ENCODE results near the gene ARHGAP20. TPM values are rescaled to one million over a fixed set of nuclear protein-coding genes. Genes with fewer than 3 reads are reported as not detected.

ARHGAP20 gene
- total and polyA plus RNA-seq, 7 donors, result 0.29 to 5.9 (median 0.84) TPM

DNA sequence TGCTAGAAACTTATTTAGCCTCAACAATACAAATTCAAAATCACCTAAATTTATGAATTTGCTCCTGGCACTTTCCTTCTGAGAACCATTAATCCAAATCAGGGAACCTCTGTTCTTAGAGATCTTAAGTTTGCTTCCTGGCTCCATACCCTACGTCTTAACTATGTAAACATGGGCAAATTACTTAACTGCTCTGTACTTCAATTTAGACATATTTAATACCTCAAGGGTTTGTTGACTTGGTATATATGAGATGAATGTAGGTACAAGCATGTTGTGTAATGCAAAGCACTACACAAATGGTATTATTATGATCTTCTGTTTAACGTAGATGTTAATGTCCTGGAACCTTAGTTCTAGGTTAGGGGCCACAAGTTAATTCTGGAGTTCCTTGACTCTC, 22.6 kb upstream of the ARHGAP20 start:
- TF ChIP-seq, protein P1, sequence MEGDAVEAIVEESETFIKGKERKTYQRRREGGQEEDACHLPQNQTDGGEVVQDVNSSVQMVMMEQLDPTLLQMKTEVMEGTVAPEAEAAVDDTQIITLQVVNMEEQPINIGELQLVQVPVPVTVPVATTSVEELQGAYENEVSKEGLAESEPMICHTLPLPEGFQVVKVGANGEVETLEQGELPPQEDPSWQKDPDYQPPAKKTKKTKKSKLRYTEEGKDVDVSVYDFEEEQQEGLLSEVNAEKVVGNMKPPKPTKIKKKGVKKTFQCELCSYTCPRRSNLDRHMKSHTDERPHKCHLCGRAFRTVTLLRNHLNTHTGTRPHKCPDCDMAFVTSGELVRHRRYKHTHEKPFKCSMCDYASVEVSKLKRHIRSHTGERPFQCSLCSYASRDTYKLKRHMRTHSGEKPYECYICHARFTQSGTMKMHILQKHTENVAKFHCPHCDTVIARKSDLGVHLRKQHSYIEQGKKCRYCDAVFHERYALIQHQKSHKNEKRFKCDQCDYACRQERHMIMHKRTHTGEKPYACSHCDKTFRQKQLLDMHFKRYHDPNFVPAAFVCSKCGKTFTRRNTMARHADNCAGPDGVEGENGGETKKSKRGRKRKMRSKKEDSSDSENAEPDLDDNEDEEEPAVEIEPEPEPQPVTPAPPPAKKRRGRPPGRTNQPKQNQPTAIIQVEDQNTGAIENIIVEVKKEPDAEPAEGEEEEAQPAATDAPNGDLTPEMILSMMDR (IDR thresholded peaks at IDR 0.05), result no peak

DNA sequence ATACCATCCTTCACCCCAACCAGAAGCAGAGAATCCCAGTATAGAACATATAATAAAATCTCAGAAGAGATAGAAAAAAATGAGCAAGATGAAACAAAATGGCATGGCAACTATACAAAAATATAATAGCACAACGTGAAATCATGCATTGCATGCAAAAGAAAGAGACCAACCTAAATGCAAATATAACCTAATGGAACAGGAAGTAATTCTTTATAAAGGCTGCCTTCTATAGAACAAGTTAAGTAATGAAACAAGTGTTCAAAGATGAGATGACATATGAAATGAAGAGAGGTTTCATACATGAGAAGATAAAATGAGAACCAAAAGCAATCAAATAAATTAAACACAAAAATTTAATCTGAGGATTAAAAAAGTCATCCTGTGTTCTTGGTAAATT, 18.5 kb upstream of the ARHGAP20 start:
- Histone ChIP-seq H3K27me3 (ENCODE audit: insufficient read depth in 3 of 3, low read length in 2 of 3) (no peaks in the 10 kb centered on the region), H3K9me3 (peaks cover 5% of the 10 kb centered on the region), H3K4me1 (no peaks in the 10 kb centered on the region), H3K36me3 (ENCODE audit: insufficient read depth in 1 of 2, low read depth in 1 of 2) (no peaks in the 10 kb centered on the region), H3K27ac (no peak overlapping the region), H3K4me3 (no peak overlapping the region)
- WGBS, 3 donors, result 74 to 90% (median 88%) methylated on average over 1 of the region's 1 CpG
- no peak for DNase-seq
- intact Hi-C loops (cut with DNase I), result no loop called here
- no peak for ATAC-seq
- TF ChIP-seq, protein P1 (IDR thresholded peaks at IDR 0.05), result no peak

More for the DNA sequence above, 22.6 kb upstream of the ARHGAP20 start:
- no peak for ATAC-seq
- Histone ChIP-seq H3K27me3 (ENCODE audit: insufficient read depth in 3 of 3, low read length in 2 of 3) (no peaks in the 10 kb centered on the region), H3K9me3 (no peaks in the 10 kb centered on the region), H3K27ac (no peak overlapping the region), H3K4me3 (no peak overlapping the region), H3K36me3 (ENCODE audit: insufficient read depth in 1 of 2, low read depth in 1 of 2) (no peaks in the 10 kb centered on the region), H3K4me1 (no peaks in the 10 kb centered on the region)
- WGBS, 3 donors, result 47 to 88% (median 87%) methylated on average over 2 of the region's 2 CpGs
- DNase-seq, result no peak
- intact Hi-C loops (cut with DNase I), result no loop called here

DNA sequence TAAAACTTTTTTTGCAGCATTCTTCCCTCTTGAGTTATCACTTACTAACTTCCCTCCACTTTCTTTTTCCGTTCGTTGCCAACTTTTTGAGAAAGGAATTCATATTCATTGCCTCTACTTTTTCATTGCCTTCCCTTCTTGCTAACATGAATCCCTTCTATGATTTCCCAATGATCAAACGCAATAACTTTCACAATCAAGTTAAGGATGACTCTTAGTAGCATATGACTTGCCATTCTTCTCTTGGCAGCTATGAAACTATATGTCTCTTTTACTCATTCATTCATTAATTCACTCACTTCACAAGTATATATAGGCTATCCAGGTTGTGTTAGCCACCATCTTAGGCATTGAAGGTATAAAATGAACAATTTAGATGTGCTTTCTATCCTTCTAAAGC, 16.6 kb upstream of the ARHGAP20 start:
- H3K27ac ChIP-seq, result no peak overlapping the region
- no peak for DNase-seq
- no peaks in the 10 kb centered on the region for H3K36me3 ChIP-seq (ENCODE audit: insufficient read depth in 1 of 2, low read depth in 1 of 2)
- H3K27me3 ChIP-seq (ENCODE audit: insufficient read depth in 3 of 3, low read length in 2 of 3), result no peaks in the 10 kb centered on the region
- WGBS, 3 donors, result 74 to 90% (median 86%) methylated on average over 3 of the region's 3 CpGs
- TF ChIP-seq, protein P1 (IDR thresholded peaks at IDR 0.05), result no peak
- intact Hi-C loops (cut with DNase I), result no loop called here
- no peak overlapping the region for H3K4me3 ChIP-seq
- H3K9me3 ChIP-seq, result peaks cover 5% of the 10 kb centered on the region
- no peak for ATAC-seq
- H3K4me1 ChIP-seq, result no peaks in the 10 kb centered on the region

DNA sequence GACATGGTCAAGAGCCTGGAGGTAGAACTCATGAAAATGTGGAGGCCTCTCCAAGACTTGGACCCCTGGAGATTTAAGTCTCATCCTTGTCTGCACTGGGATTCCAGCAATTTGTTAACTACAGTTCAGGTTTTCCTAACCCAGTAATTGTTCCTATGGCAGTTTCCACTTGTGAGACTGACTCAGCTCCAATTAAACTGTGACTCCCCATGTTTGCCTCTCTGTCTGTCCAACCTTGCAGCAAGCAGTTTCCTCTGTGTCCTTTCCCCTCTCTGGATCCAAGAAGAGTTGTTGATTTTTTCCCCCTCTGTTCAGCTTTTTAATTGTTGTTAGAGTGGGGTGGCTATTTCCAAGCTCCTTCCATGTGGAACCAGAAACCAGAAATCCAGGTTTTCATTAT, 16.2 kb upstream of the ARHGAP20 start:
- intact Hi-C loops (cut with DNase I), result no loop called here
- Histone ChIP-seq H3K9me3 (peaks cover 5% of the 10 kb centered on the region), H3K27ac (no peak overlapping the region), H3K36me3 (ENCODE audit: insufficient read depth in 1 of 2, low read depth in 1 of 2) (no peaks in the 10 kb centered on the region), H3K27me3 (ENCODE audit: insufficient read depth in 3 of 3, low read length in 2 of 3) (no peaks in the 10 kb centered on the region), H3K4me3 (no peak overlapping the region), H3K4me1 (no peaks in the 10 kb centered on the region)
- ATAC-seq, result no peak
- DNase-seq, result no peak
- TF ChIP-seq, protein P1 (IDR thresholded peaks at IDR 0.05), result no peak

DNA sequence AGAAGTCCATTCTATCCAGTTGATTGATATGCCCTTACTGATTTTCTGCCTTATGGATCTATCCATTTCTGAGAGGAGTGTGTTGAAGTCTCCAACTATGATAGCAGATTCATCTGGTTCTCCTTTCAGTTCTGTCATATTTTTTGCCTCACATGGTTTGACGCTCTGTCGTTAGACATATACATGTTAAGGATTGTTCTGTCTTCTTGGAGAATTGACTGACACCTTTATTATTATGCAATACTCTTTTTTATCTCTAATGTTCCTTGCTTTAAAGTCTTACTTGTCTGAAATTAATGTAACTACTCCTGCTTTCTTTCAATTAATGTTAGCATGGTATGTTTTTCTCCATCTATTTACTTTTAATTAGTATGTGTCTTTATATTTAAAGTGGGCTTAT, 12.1 kb upstream of the ARHGAP20 start:
- ATAC-seq (no peak), DNase-seq (no peak)
- WGBS, 3 donors, result 56 to 95% (median 92%) methylated on average over 2 of the region's 2 CpGs
- intact Hi-C loops (cut with DNase I), result no loop called here
- no peak overlapping the region for H3K27ac ChIP-seq
- H3K36me3 ChIP-seq (ENCODE audit: insufficient read depth in 1 of 2, low read depth in 1 of 2), result no peaks in the 10 kb centered on the region
- H3K4me3 ChIP-seq, result no peak overlapping the region
- peaks cover 5% of the 10 kb centered on the region for H3K9me3 ChIP-seq
- no peaks in the 10 kb centered on the region for H3K27me3 ChIP-seq (ENCODE audit: insufficient read depth in 3 of 3, low read length in 2 of 3)
- TF ChIP-seq, protein P1 (IDR thresholded peaks at IDR 0.05), result no peak
- H3K4me1 ChIP-seq, result no peaks in the 10 kb centered on the region
